MM.1S (cell line): Measurements from ENCODE around the gene ZNF326.

Experiments used
- DNase-seq: peaks from one replicate; pipeline ENCODE4 v3.0.0-alpha.2; 2015
- H2AFZ ChIP-seq: fragments of 300-600 bp; sonication (generic); 2 replicates; pipeline ENCODE4 v1.6.0; 2016; ENCODE audit warnings: antibody characterized with exemption, low read length
- H3F3A ChIP-seq: fragments of 300-600 bp; sonication (generic); 2 replicates; pipeline ENCODE4 v1.6.1; 2016; ENCODE audit warnings: mild to moderate bottlenecking, antibody characterized with exemption, low read length, moderate library complexity, mixed read lengths; ENCODE audit not compliant: insufficient read depth
- H3K27ac ChIP-seq: fragments of 300-600 bp; sonication (generic); 2 replicates; pipeline ENCODE4 v1.5.1; 2016; ENCODE audit warnings: mild to moderate bottlenecking, low read length
- H3K27me3 ChIP-seq: fragments of 300-600 bp; sonication (generic); replicated peaks from 2 replicates; pipeline ENCODE4 v1.6.0; 2016; ENCODE audit warnings: low read length; ENCODE audit not compliant: insufficient read depth
- H3K36me3 ChIP-seq: fragments of 300-600 bp; sonication (generic); replicated peaks from 2 replicates; pipeline ENCODE4 v1.6.1; 2016; ENCODE audit warnings: mild to moderate bottlenecking, low read length, mixed read lengths; ENCODE audit not compliant: insufficient read depth
- H3K4me1 ChIP-seq: fragments of 300-600 bp; sonication (generic); 2 replicates; pipeline ENCODE4 v1.6.1; 2016; ENCODE audit warnings: low read length, mixed read lengths
- H3K4me2 ChIP-seq: fragments of 300-600 bp; sonication (generic); 2 replicates; pipeline ENCODE4 v1.6.0; 2016; ENCODE audit warnings: low read depth, low read length
- H3K4me3 ChIP-seq: fragments of 300-600 bp; sonication (generic); 2 replicates; pipeline ENCODE4 v1.5.1; 2016; ENCODE audit warnings: low read length, mixed read lengths
- H3K79me2 ChIP-seq: fragments of 300-600 bp; sonication (generic); 2 replicates; pipeline ENCODE4 v1.6.1; 2016; ENCODE audit warnings: mixed run types, low read length, mixed read lengths
- H3K9ac ChIP-seq: fragments of 300-600 bp; sonication (generic); 2 replicates; pipeline ENCODE4 v1.6.1; 2016; ENCODE audit warnings: low read length, mixed read lengths
- H3K9me2 ChIP-seq: fragments of 300-600 bp; sonication (generic); replicated peaks from 2 replicates; pipeline ENCODE4 v1.6.1; 2016; ENCODE audit warnings: mild to moderate bottlenecking, low read length, mixed read lengths; ENCODE audit not compliant: insufficient read depth
- H3K9me3 ChIP-seq: fragments of 300-600 bp; sonication (generic); replicated peaks from 2 replicates; pipeline ENCODE4 v1.6.1; 2016; ENCODE audit warnings: mild to moderate bottlenecking, low read length, mixed read lengths; ENCODE audit not compliant: insufficient read depth
- H4K20me1 ChIP-seq: fragments of 300-600 bp; sonication (generic); 2 replicates; pipeline ENCODE4 v1.6.1; 2016; ENCODE audit warnings: mild to moderate bottlenecking, low read length, moderate library complexity, mixed read lengths; ENCODE audit not compliant: insufficient read depth
- EZH2 ChIP-seq: fragments of 300-600 bp; sonication (generic); optimal IDR thresholded peaks from 2 replicates; pipeline ENCODE3; 2017; ENCODE audit warnings: low read depth, mild to moderate bottlenecking, antibody characterized with exemption, low read length, mixed read lengths
- EZH2phosphoT487 ChIP-seq: fragments of 300-600 bp; sonication (generic); IDR thresholded peaks from 2 replicates; pipeline ENCODE4 v1.6.1; 2018; ENCODE audit warnings: antibody characterized with exemption, low read length
- TF ChIP-seq, protein P1 (sequence below): fragments of 300-600 bp; sonication (generic); IDR thresholded peaks from 2 replicates; pipeline ENCODE4 v1.5.1; 2016; ENCODE audit warnings: antibody characterized with exemption, low read length, mixed read lengths

Gene ZNF326

DNA sequence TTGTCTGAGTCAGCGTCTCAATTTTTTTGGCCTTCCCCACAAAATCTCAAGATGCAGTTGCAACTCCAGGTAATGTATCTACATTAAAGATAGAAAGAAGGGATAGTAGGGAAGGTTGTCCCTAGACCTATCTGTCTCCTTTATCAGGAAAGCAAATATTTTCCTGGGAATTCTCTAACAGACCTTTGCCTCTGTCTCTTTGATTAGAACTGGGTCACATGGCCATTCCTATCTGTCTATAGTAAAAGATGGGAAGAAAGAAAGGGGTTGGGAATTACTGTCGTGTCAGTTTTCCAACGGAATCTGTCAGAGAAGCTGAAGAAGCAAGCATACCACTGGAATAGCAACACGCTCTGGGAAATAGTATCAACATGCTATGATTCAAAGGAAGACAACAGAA lies 48.7 kb downstream of the ZNF326 start:
- TF ChIP-seq EZH2phosphoT487 = no peak
- TF ChIP-seq, protein P1, sequence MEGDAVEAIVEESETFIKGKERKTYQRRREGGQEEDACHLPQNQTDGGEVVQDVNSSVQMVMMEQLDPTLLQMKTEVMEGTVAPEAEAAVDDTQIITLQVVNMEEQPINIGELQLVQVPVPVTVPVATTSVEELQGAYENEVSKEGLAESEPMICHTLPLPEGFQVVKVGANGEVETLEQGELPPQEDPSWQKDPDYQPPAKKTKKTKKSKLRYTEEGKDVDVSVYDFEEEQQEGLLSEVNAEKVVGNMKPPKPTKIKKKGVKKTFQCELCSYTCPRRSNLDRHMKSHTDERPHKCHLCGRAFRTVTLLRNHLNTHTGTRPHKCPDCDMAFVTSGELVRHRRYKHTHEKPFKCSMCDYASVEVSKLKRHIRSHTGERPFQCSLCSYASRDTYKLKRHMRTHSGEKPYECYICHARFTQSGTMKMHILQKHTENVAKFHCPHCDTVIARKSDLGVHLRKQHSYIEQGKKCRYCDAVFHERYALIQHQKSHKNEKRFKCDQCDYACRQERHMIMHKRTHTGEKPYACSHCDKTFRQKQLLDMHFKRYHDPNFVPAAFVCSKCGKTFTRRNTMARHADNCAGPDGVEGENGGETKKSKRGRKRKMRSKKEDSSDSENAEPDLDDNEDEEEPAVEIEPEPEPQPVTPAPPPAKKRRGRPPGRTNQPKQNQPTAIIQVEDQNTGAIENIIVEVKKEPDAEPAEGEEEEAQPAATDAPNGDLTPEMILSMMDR = no peak
- no peak for TF ChIP-seq EZH2
- no peak for DNase-seq
- Histone ChIP-seq H3K36me3 (no peaks in the 10 kb centered on the region), H3K27me3 (no peaks in the 10 kb centered on the region), H3K4me1 (no peaks in the 10 kb centered on the region), H3K27ac (no peak overlapping the region), H3K4me2 (no peak overlapping the region), H3F3A (no peaks in the 10 kb centered on the region), H2AFZ (no peak overlapping the region), H3K4me3 (no peak overlapping the region), H3K9me2 (no peaks in the 10 kb centered on the region), H3K9ac (no peak overlapping the region), H4K20me1 (no peaks in the 10 kb centered on the region), H3K9me3 (no peaks in the 10 kb centered on the region), H3K79me2 (no peaks in the 10 kb centered on the region)

DNA sequence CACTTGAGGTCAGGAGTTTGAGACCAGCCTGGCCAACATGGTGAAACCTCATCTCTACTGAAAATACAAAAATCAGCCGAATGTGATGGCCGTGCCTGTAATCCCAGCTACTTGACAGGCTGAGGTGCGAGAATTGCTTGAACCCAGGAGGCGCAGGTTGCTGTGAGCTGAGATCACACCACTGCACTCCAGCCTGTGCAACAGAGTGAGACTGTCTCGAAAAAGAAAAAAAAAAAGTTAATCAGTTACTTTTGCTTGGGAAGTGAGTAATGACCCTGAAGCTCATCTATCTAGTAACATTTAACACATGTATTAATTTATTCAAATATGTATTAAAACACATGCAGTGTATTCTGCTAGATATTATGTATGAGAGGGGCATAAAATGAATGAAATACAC lies 49.4 kb downstream of the ZNF326 start:
- DNase-seq = no peak
- H3K4me1 ChIP-seq = no peaks in the 10 kb centered on the region
- no peak overlapping the region for H3K27ac ChIP-seq
- H3K4me2 ChIP-seq = no peak overlapping the region
- H3K9me3 ChIP-seq = no peaks in the 10 kb centered on the region
- H2AFZ ChIP-seq = no peak overlapping the region
- H4K20me1 ChIP-seq = no peaks in the 10 kb centered on the region
- H3K9ac ChIP-seq = no peak overlapping the region
- TF ChIP-seq EZH2phosphoT487 (no peak), EZH2 (no peak)
- TF ChIP-seq, protein P1 = no peak
- H3K27me3 ChIP-seq = no peaks in the 10 kb centered on the region
- no peaks in the 10 kb centered on the region for H3K9me2 ChIP-seq
- H3K4me3 ChIP-seq = no peak overlapping the region
- H3K79me2 ChIP-seq = no peaks in the 10 kb centered on the region
- no peaks in the 10 kb centered on the region for H3F3A ChIP-seq
- no peaks in the 10 kb centered on the region for H3K36me3 ChIP-seq

DNA sequence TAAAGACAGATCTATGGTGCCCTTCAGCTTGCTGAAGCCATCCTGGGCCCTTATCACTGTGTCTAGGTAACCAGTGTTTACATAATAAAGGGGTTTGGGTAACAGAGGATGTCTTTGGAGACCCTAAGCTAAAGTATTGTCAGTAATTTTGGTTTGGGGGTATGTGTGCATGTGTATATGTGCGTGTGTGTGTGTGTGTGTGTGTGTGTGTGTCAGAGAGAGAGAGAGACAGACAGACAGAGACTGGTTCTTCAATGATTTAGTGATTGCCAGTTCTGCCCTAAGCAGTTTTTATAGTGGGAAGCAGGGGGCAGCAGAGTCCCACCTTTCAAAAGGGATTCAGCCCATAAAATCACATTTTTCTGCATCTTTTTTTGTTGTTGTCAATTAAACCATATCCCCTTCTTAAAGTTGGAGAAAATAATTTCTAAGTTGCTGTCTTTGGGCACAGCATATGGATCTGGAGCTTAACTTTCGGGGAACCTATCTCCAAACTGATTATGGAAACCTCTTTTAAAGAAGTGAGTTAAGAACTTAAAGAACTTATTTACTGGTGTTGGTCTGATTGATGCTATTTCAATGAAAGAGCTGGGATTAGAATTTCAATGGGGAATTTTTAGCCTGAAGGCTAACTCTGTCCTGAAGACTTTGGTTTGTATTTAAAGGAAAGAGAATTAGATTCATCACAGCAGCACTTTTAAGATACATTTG lies 51.1 kb downstream of the ZNF326 start:
- DNase-seq = peak; percentile 11
- no peaks in the 10 kb centered on the region for H3K79me2 ChIP-seq
- H3K27me3 ChIP-seq = no peaks in the 10 kb centered on the region
- H3F3A ChIP-seq = no peaks in the 10 kb centered on the region
- no peak overlapping the region for H2AFZ ChIP-seq
- no peaks in the 10 kb centered on the region for H4K20me1 ChIP-seq
- H3K9me3 ChIP-seq = no peaks in the 10 kb centered on the region
- H3K4me1 ChIP-seq = no peaks in the 10 kb centered on the region
- no peak overlapping the region for H3K4me2 ChIP-seq
- H3K27ac ChIP-seq = no peak overlapping the region
- H3K36me3 ChIP-seq = no peaks in the 10 kb centered on the region
- H3K4me3 ChIP-seq = no peak overlapping the region
- H3K9ac ChIP-seq = no peak overlapping the region
- no peaks in the 10 kb centered on the region for H3K9me2 ChIP-seq
- TF ChIP-seq EZH2 = no peak
- TF ChIP-seq, protein P1 = peak; percentile 58
